Right lobe of liver (tissue), 6 donors: ENCODE measurements around the gene KLHL30. TPM values are rescaled to one million over a fixed set of nuclear protein-coding genes. Genes with fewer than 3 reads are reported as not detected.

Source experiments
- ATAC-seq, 4 donors: fragments of 200-7000 bp; cut with Tn5 transposase; one replicate each; pipeline ENCODE4 v1.9.1; 2020; ENCODE audit warnings: mild to moderate bottlenecking in 4 of 4, moderate library complexity in 4 of 4
- DNase-seq, 3 donors: peaks; one replicate each; pipeline ENCODE4 v3.0.0-alpha.2; 2020
- H3K27ac ChIP-seq, 3 donors: fragments of 200-600 bp; one replicate each; pipeline ENCODE4 v1.8.0; 2022
- H3K27me3 ChIP-seq, 2 donors: fragments of 200-600 bp; one replicate each; pipeline ENCODE4 v1.8.0; 2022
- H3K36me3 ChIP-seq, 4 donors: fragments of 200-600 bp; sonication (generic) in 1 of 4; one replicate each; pipeline versions ENCODE4 v1.5.1 to v1.8.0; 2017 to 2022; ENCODE audit warnings: control low read depth in 1 of 4
- H3K4me1 ChIP-seq, 4 donors: fragments of 200-600 bp; sonication (generic) in 1 of 4; one replicate each; pipeline versions ENCODE4 v1.5.1 to v1.8.0; 2017 to 2022; ENCODE audit warnings: control low read depth in 1 of 4
- H3K4me3 ChIP-seq, 3 donors: fragments of 200-600 bp; one replicate each; pipeline ENCODE4 v1.8.0; 2022
- H3K9me3 ChIP-seq, 4 donors: fragments of 200-600 bp; sonication (generic) in 1 of 4; one replicate each; pipeline versions ENCODE4 v1.5.1 to v1.8.0; 2017 to 2022; ENCODE audit warnings: control low read depth in 1 of 4
- POLR2A ChIP-seq: fragments of 450-650 bp; IDR thresholded peaks from one replicate; pipeline ENCODE4 v1.6.1; 2017; ENCODE audit warnings: antibody characterized with exemption, mild to moderate bottlenecking
- WGBS: methylation state at CpG from one replicate; pipeline ENCODE4 v1.1.6; 2018; ENCODE audit warnings: low coverage, low lambda C conversion rate; ENCODE audit not compliant: insufficient coverage; ENCODE audit errors: missing lambda C conversion rate; 5-methylcytosine and 5-hydroxymethylcytosine counted together
- intact Hi-C, 2 donors: fragments of 100-400 bp; cut with DNase I; formaldehyde crosslinking; loops; one replicate each; pipeline versions ENCODE4 v1.11.2 to v1.14.1; 2022
- total RNA-seq, 6 experiments: library from RNA; depleted of rRNA in 2 of 6; stranded (reverse); fragments of >200 nt in 2 of 6; fragmentation: NEBNext Ultra II Directional in 3 of 6; extraction: Animal tissue kit (Norgen Biotek cat#: 25700) in 3 of 6; gene quantifications; one replicate each; pipeline versions ENCODE4 v1.1.0 to v1.2.4, GENCODE V29; 2016 to 2023
- TF ChIP-seq, protein P1 (sequence below), 4 donors: fragments of 200-600 bp in 3 of 4; fragments of 450-650 bp in 1 of 4; IDR thresholded peaks; one replicate each; pipeline versions ENCODE4 v1.5.1 to v1.8.0; 2016 to 2022; ENCODE audit warnings: antibody characterized with exemption in 4 of 4, mild to moderate bottlenecking in 2 of 4
- donor health status: DM: no; HTN: yes; CAD: no.
- donor health status: DM: no; HTN: no; CAD: no.
- donor health status: DM: no; HTN: no; CAD: no.
- donor health status: DM: no; HTN: yes; CAD: no.
- donor health status: DM: no; HTN: yes; CAD: no.

KLHL30 gene
- total RNA-seq, 6 experiments from 2014 or later, result 0.04 to 0.19 (median 0.11) TPM; not detected in 2

DNA sequence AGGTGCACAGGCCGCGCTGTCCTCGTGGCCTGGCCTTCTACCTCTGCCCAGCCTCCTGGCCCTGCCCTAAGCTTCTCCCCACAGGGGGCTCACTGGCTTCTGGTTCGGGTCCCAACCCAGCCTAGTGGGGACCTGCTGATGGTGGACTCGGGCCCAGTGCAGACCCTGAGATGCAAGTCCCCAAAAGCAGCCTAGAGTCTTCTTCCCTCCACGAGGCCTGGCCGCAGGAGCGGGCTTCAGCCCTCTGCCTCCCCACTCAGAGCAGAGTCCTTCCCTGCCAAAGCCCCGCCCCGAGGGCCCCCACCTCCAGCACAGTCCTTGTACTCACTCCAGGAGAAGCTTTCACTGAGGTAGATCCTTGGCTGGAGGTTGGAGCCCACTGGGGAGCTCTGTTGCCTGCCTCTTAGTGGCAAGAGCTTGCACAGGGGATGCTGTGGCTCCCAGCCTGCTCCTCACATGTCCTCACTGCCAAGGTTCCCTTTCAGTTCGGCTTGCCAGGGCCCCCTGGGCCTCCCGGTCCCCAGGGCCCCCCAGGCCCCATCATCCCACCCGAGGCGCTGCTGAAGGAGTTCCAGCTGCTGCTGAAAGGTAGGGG, 23.9 kb downstream of the KLHL30 start:
- WGBS, result no CpG with 5 or more reads among the region's 14 CpGs
- intact Hi-C loops, result no loop called here
- H3K4me1 ChIP-seq, result no peaks in the 10 kb centered on the region
- H3K9me3 ChIP-seq, result no peaks in the 10 kb centered on the region
- no peaks in the 10 kb centered on the region for H3K27me3 ChIP-seq
- TF ChIP-seq, protein P1, sequence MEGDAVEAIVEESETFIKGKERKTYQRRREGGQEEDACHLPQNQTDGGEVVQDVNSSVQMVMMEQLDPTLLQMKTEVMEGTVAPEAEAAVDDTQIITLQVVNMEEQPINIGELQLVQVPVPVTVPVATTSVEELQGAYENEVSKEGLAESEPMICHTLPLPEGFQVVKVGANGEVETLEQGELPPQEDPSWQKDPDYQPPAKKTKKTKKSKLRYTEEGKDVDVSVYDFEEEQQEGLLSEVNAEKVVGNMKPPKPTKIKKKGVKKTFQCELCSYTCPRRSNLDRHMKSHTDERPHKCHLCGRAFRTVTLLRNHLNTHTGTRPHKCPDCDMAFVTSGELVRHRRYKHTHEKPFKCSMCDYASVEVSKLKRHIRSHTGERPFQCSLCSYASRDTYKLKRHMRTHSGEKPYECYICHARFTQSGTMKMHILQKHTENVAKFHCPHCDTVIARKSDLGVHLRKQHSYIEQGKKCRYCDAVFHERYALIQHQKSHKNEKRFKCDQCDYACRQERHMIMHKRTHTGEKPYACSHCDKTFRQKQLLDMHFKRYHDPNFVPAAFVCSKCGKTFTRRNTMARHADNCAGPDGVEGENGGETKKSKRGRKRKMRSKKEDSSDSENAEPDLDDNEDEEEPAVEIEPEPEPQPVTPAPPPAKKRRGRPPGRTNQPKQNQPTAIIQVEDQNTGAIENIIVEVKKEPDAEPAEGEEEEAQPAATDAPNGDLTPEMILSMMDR (IDR thresholded peaks at IDR 0.05), result no peak
- no peak for TF ChIP-seq POLR2A
- no peak overlapping the region for H3K4me3 ChIP-seq
- peak in 1 of 3 donors; percentile 55 for DNase-seq
- no peaks in the 10 kb centered on the region for H3K36me3 ChIP-seq
- H3K27ac ChIP-seq, result no peak overlapping the region
- ATAC-seq, result no peak

DNA sequence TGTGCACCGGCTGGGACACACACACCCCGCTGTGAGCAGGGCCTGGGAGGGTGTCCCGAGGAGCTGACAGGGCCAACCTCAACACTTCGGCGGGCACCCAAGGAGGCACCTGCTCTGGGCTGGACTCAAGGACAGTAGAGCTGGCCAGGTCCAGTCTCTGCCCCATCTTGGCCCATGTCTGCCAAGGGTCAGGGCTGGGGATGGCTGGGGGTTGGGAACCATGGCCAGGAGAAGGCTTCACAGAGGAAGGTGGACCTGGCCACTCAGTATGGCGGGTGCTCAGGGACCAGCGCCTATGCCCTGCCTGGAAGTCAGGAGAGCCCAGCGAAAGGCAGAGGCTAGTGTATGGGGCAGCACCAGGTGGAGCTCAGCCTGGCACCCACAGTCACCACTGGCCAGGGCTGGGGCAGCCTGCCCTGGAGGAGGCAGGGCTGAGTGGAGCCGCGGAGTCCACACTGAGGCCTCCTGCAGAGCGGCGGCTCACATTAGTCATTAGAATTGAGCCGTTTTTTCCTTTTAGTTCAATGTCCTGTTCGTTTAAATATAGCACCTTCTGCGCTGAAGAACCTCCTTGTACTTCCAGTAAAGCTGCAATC, 24.5 kb downstream of the KLHL30 start:
- Histone ChIP-seq H3K27ac (no peak overlapping the region), H3K36me3 (no peaks in the 10 kb centered on the region), H3K4me1 (no peaks in the 10 kb centered on the region), H3K4me3 (no peak overlapping the region), H3K27me3 (no peaks in the 10 kb centered on the region), H3K9me3 (no peaks in the 10 kb centered on the region)
- no CpG with 5 or more reads among the region's 15 CpGs for WGBS
- no peak for ATAC-seq
- no peak for DNase-seq
- TF ChIP-seq POLR2A, result no peak
- TF ChIP-seq, protein P1 (IDR thresholded peaks at IDR 0.05), result no peak
- intact Hi-C loops, result no loop called here

- Histone ChIP-seq H3K9me3 (no peaks in the 10 kb centered on the region), H3K36me3 (no peaks in the 10 kb centered on the region), H3K27me3 (no peaks in the 10 kb centered on the region), H3K4me3 (peak overlapping the region in 1 of 3 donors; percentile 13), H3K4me1 (no peaks in the 10 kb centered on the region), H3K27ac (no peak overlapping the region)
- TF ChIP-seq, protein P1 (IDR thresholded peaks at IDR 0.05), result no peak
- TF ChIP-seq POLR2A, result no peak
- DNase-seq (no peak), ATAC-seq (no peak)
- intact Hi-C loops, result no loop called here
- 13% methylated on average over 3 of the region's 95 CpGs for WGBS
These were observed 25.2 kb downstream of the KLHL30 start for GRCh38 chr2:238163481-238164198.

DNA sequence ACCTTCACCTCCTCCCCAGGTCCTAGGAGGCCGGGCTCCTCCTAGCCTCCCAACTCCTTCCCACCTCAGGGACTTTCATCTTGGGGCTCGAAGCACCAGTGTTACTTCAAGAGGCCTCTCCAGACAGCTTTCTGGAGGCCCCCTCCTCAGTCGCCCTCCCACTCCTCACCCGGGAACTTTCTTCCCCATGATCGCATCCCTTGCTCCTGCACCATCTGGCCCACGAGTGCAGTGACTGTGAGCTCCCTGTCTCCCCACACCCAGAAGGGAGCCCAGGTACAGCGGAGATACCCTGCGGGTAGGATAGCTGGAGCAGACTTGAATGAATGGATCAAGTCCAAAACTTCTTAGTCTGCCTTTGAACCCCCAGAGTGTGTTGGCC, 26.4 kb downstream of the KLHL30 start:
- intact Hi-C loops, result no loop called here
- Histone ChIP-seq H3K27me3 (no peaks in the 10 kb centered on the region), H3K36me3 (no peaks in the 10 kb centered on the region), H3K9me3 (no peaks in the 10 kb centered on the region), H3K27ac (no peak overlapping the region), H3K4me1 (peaks cover 0 to 10% (median 2%) of the 10 kb centered on the region in 4 donors), H3K4me3 (no peak overlapping the region)
- 87% methylated on average over 4 of the region's 8 CpGs for WGBS
- no peak for DNase-seq
- TF ChIP-seq, protein P1 (IDR thresholded peaks at IDR 0.05), result no peak
- TF ChIP-seq POLR2A, result no peak
- ATAC-seq, result no peak
